ENCODE data around the gene HPCAL1.

HPCAL1 gene

DNA sequence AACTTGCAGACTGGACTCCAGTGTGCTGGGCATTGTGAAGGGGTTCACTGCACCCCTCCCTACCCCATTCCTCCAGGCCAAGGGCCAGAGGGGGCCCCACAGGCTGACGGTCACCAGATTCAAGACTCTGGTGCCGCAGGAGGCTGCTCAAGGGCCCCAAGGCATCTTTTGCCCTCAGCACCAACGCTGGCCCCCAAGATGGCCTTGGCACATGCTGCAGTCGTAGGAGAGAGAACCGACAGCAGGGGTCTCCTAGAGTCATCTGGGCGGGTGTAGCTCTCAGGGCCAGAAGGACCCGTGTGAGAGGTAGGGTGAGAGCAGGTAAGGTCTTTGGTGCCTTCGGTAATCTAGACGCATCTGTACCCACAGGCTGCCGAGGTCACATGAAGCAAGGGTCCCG is 164.1 kb downstream of the HPCAL1 start:
- DNase-seq (ENCODE audit: low read depth in 2 of 2) = no peak

DNA sequence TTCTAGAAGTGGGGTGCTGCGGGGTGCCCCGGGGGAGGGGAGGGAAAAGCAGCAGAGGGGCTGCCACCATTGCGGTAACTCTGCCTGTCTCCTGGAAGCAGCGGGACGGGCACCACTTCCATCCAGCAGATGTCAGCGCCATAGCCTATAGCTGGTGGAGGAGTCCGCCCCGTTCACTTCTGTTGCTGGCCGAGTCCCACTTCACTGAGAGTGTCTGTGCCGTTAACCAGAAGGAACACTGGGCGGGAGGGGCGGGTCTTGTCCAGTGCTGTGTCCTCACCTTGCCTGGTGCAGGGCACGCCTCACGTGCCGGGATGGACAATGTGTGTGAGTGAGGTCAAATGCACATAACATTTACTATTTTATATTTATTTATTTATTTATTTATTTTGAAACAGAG is 164.7 kb downstream of the HPCAL1 start:
- DNase-seq (ENCODE audit: low read depth in 2 of 2) = no peak

DNA sequence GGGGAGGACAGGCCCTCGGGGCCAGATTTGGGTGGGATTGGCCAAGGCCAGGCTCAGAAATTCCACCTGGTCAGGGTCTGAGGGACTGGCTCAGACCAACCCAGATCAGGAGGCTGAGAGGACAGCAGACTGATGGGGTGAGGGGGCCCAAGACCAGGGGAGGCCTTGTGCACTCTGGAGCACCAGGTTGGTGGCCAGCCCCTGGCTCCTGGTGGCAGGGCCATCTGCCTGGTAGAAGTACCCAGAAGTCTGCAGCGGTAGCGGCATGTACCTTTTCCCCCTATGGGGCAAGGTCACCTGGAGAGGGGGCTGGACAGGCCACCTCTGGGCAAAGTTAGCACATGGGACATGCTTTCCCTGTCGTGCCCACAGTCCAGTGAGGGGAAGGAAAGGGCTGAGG is 166.6 kb downstream of the HPCAL1 start:
- DNase-seq (ENCODE audit: low read depth in 2 of 2) = no peak

DNA sequence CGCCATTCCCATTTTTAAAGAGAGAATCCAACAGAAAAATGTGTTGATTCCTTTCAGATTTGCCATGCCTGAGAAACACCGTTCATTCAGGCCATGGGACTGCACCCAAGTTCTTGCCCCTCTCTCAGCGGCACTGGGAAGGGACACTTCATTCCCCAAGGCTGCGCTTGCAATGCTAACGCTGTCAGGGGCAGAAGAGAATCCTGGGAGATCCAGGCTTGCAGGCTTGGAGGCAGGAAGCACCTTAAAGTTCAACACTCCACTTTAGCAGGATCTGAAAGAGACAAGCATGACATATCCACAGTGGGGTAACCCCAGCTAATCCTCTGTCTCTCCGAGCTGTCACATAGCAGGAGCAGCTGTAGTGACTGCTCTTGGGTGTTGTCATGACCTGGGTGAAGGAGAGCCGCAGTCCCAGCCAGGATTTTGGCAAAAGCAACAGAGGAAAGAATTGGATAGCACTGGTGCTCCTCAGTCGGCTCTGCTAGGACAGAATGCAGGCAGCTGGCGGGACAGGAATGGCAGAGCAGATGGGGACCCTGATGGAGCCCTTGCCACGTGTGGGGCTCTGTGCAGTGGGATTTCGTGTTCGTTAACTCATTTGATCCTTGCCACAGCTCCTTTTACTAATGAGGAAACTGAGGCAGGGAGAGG is 167.4 kb downstream of the HPCAL1 start:
- no peak for DNase-seq (ENCODE audit: low read depth in 2 of 2)

DNA sequence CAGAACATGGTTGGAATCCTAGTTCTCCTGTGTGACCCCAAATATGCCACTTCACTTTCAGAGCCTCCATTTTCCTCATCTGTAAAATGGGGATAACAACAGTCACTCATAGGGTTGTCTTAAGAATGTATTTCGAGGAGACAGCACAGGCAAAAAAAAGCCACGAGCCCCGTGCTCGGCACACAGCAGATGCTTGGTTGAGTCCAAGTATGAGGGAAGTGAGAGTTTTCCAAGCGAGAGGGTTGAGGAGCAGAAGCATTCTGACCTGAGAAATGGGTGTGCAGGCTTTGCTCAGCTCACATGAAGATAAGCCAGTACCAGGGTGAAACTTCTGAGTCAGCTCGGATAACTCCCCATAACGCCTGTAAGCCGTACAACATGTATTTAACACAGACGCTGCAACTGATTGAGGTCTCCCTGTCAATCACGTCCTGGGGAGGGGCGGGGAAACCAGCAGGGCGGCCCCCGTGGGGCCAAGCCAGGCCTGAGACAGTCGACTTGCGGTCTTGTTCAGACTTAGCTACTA is 168.4 kb downstream of the HPCAL1 start:
- DNase-seq (ENCODE audit: low read depth in 2 of 2) = no peak

DNA sequence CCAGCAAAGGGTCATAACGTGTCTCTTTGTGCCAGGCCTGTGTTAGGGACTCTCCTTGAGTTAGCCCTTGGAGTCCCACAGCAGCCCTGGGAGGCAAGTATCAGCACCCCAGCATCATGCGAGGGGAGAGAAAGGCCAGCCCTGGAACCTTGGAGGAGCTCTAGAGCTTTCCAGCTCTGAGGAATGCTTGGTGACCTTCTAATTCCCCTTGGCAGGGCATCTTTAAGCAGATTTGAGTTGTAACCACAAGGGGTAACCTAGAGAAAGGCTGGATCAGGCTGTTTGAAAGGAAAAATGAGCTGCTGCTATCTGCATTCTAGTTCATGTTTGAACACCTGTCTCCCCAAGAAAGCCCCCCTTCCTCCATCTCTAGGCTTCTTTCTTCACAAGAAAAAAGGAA is 169.3 kb downstream of the HPCAL1 start:
- no peak for DNase-seq (ENCODE audit: low read depth in 2 of 2)

DNA sequence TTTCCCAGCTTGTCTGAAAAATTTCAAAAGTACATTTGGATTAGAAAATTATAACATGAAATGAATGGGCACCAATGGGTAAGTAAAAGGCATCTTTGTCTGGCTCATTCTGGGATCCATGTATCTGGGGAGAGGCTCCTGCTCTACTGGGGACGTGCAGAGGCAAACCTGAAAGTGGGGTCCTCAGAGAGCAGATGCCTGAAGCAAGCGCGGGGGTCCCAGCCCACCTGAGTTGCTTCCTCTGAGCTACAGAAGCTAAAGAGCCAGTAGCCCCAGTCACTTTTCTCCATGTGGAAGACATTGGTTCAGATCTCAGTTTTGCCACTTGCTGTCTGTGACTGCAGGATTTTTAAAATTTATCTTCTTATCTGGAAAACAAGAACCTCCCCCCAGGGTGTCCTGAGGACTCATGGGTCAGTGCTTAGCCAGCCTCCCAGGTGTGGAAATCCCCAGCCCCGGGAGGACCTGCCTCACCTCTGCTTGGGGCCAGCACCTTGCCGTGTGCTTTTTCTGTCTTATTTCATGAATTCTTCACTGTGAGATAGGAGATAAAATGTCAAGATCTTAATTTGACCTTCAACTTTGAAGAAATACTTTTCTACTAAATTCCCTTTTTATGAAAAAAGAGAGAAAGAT is 170.5 kb downstream of the HPCAL1 start:
- DNase-seq (ENCODE audit: low read depth in 2 of 2) = no peak

DNA sequence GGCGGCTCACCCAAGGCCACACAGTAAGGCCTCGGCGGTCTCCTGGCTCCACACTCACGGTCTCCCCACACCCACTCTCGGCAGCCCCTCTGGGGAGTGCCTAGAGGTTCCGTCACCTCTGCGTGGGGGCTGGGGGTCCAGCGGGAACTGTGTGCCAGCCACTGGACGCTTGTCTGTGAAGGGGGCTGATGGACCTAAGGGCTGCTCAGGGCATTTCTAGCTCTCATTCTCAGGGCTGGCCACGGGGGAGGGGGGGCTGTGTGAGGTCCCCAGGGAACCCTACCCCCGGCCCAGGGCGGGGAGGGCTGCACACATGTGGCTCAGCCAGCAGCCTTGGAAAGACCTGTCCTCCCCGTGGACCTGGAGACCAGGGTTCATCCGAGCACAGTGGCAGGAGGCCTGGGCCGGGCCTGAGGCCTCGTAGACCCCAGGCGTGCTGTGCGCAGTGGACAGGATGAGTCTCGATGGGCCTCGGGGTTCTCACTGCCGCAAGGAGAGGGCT is 172.6 kb downstream of the HPCAL1 start:
- DNase-seq (ENCODE audit: low read depth in 2 of 2) = no peak

DNA sequence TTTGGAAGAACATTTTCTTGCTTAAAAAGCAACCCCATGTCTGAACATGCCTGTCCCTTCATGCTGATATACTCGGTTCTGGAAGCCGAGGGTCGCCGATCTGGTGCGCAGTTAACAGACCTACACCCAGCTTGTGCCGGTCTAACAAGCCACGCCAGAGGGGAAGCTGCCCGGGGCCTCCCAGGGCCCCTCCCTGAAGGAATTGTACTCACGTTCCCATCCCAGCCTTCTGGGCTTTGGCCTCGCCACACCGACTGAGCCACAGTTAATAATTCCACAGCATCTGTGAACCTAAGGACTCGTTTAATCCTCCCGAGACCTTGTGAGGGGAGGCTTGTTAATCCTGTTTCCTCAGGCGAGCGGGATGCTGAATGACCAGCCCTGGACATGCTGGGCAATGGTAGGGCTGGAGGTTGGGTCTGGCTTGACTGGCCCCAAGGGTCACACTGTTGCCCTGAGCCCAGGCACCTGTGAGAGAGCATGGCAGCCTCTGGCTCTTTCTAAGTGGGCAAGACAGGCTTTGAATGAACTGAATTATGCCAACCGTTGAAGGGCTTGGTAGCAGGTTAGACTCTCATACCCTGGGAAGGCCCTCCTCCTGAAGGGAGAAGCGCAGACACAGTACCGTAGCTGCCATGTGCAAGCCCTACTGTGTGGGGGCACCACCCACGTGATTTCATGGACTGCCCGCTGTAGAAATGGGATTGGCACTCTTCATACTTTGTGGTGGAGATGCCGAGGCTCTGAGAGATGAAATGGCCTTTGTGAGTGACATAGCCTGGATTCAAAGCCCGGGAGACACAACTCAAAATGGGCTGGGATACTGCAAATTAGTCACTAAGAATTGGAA is 173.3 kb downstream of the HPCAL1 start:
- DNase-seq (ENCODE audit: low read depth in 2 of 2) = no peak

DNA sequence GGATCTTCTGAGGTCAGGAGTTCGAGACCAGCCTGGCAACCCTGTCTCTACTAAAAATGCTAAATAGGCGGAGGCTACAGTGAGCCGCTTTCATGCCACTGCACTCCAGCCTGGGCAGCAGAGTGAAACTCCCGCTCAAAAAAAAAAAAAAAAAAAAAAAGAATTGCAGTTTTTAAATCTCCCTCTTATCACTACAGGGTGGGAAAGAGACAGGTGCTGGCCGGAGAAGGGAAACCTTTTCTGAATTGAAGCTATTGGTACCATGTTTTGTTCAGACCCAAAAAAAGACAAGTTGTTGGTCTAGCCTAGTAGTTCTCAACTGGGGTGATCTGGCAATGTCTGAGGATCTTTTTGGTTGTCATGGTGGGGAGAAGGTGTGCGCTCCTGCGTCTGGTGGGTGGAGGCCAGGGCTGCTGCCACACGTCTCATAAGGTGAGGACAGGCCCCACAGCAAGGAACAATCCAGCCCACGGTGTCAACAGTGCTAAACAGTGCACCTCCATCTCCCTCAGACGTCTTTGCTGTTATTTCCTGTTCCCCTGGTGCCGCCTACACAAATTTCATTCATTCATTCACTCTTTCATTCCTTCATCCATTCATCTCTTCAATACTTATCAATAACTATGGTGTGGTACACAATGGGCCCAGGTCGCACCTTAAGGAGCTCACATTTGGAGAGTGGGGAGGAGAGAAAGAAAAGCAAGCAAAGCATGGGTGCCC is 174.2 kb downstream of the HPCAL1 start:
- DNase-seq (ENCODE audit: low read depth in 2 of 2) = no peak

Measured in stimulated activated CD8-positive, alpha-beta memory T cell treated with anti-CD3 and anti-CD28 coated beads, Interleukin-2, amount 100 ng/mL, for 48 hours (primary cell).